Mesothelial cell of epicardium (in vitro differentiated cells): ENCODE data around the gene LGALS1. TPM values are rescaled to one million over a fixed set of nuclear protein-coding genes. Genes with fewer than 3 reads are reported as not detected.

Source experiments
- DNase-seq, 2 experiments: peaks; one replicate each; pipeline ENCODE4 v3.0.0; 2021; ENCODE audit warnings: low spot score in 2 of 2; ENCODE audit not compliant: unreplicated experiment in 2 of 2
- H3K27ac Mint-ChIP-seq: 2 replicates; pipeline ENCODE4 v1.8.0; 2021; ENCODE audit warnings: mixed read lengths
- H3K27me3 Mint-ChIP-seq: 2 replicates; pipeline ENCODE4 v1.8.0; 2021; ENCODE audit warnings: low read depth, mixed read lengths
- H3K36me3 Mint-ChIP-seq: 2 replicates; pipeline ENCODE4 v1.8.0; 2021; ENCODE audit warnings: mixed read lengths
- H3K4me1 Mint-ChIP-seq: 2 replicates; pipeline ENCODE4 v1.8.0; 2021; ENCODE audit warnings: mixed read lengths
- H3K4me3 Mint-ChIP-seq: 2 replicates; pipeline ENCODE4 v1.8.0; 2021; ENCODE audit warnings: mild to moderate bottlenecking, moderate library complexity, mixed read lengths
- H3K9me3 Mint-ChIP-seq: 2 replicates; pipeline ENCODE4 v1.8.0; 2021; ENCODE audit warnings: mixed read lengths
- CTCF ChIP-seq: fragments of 200-600 bp; sonication (generic); IDR thresholded peaks from one replicate; pipeline ENCODE4 v1.5.0; 2021; ENCODE audit warnings: antibody characterized with exemption; ENCODE audit not compliant: unreplicated experiment
- total RNA-seq: library from RNA; stranded (reverse); gene quantifications from 3 replicates; pipeline ENCODE4 v1.2.1, GENCODE V29; 2021

Gene LGALS1
- total RNA-seq, 1 donor from 2014 or later: 238 TPM

DNA sequence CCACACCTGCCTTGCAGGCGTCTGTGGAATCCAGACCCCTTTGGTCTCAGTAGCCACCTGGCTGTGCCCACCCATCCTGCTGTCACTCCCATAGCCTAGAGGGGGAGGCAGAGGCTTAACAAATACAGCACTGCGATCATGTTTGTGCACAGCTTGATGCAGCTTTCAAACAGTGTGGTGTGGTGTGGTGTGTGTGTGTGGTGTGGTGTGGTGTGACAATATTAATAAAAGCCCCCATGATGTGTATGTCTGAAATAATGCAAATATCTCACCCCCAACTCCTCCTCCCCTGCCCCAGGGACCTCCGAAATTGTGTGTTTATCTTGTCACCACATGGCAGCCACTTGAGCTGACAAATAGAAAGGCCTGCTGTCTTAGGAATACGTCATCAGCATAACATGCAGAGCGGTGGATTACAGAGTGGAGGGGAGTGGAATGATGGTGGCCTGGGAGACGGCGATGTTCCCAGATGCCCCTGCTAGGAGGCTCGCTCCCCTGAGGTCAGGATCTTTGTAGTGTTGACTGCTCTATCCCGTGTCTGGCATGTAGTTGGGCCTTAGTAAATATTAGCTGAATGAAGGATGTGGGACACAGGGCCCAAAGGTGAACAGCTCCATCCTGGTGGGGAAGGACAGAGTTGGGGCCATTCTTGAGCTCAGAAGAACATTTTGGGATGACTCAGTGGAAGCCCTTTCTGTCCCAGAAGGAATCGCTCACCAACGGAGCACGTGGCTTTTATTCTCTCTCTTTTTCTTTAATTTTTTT, 14.1 kb upstream of the LGALS1 start:
- no peak for TF ChIP-seq CTCF
- no peaks in the 10 kb centered on the region for H3K9me3 Mint-ChIP-seq
- H3K27ac Mint-ChIP-seq: peak overlapping the region; percentile 94
- H3K4me3 Mint-ChIP-seq: peak overlapping the region; percentile 71
- peaks cover 4% of the 10 kb centered on the region for H3K36me3 Mint-ChIP-seq
- H3K27me3 Mint-ChIP-seq: no peaks in the 10 kb centered on the region
- DNase-seq: no peak
- H3K4me1 Mint-ChIP-seq: peaks cover 41% of the 10 kb centered on the region

- peak overlapping the region; percentile 89 for H3K27ac Mint-ChIP-seq
- H3K36me3 Mint-ChIP-seq: peaks cover 7% of the 10 kb centered on the region
- no peak overlapping the region for H3K4me3 Mint-ChIP-seq
- no peak for DNase-seq
- no peaks in the 10 kb centered on the region for H3K27me3 Mint-ChIP-seq
- peaks cover 41% of the 10 kb centered on the region for H3K4me1 Mint-ChIP-seq
- no peaks in the 10 kb centered on the region for H3K9me3 Mint-ChIP-seq
- no peak for TF ChIP-seq CTCF
Observed at GRCh38 chr22:37662039-37662438, 13.4 kb upstream of the LGALS1 start.

GRCh38 chr22:37663521-37664140, 11.8 kb upstream of the LGALS1 start:
- no peak for TF ChIP-seq CTCF
- Mint-ChIP-seq H3K27ac (no peak overlapping the region), H3K4me1 (peaks cover 31% of the 10 kb centered on the region), H3K9me3 (no peaks in the 10 kb centered on the region), H3K4me3 (no peak overlapping the region), H3K36me3 (peaks cover 7% of the 10 kb centered on the region), H3K27me3 (no peaks in the 10 kb centered on the region)
- no peak for DNase-seq

GRCh38 chr22:37664249-37665101, 11.0 kb upstream of the LGALS1 start:
- Mint-ChIP-seq H3K4me3 (no peak overlapping the region), H3K9me3 (no peaks in the 10 kb centered on the region), H3K27me3 (no peaks in the 10 kb centered on the region), H3K27ac (no peak overlapping the region), H3K36me3 (peaks cover 7% of the 10 kb centered on the region), H3K4me1 (peaks cover 27% of the 10 kb centered on the region)
- no peak for TF ChIP-seq CTCF
- DNase-seq: no peak

DNA sequence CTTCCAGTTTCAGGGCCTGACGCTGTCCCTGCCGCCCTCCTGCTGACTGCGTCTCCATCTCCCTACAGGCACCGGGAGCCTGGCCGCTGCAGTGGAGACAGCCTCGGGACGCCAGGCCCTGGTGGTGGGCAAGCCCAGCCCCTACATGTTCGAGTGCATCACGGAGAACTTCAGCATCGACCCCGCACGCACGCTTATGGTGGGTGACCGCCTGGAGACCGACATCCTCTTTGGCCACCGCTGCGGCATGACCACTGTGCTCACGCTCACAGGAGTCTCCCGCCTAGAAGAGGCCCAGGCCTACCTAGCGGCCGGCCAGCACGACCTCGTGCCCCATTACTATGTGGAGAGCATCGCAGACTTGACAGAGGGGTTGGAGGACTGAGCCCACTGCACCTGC, 9.9 kb upstream of the LGALS1 start:
- Mint-ChIP-seq H3K27me3 (no peaks in the 10 kb centered on the region), H3K4me1 (peaks cover 17% of the 10 kb centered on the region), H3K27ac (no peak overlapping the region), H3K9me3 (no peaks in the 10 kb centered on the region), H3K36me3 (peaks cover 7% of the 10 kb centered on the region), H3K4me3 (no peak overlapping the region)
- DNase-seq: no peak
- TF ChIP-seq CTCF: no peak
